Measurements from ENCODE around the gene VAPB.

GRCh38 chr20:58389324-58389967 lies 417 bp downstream of the VAPB start:
- peak in 1 of 4 experiments; percentile 2 for TF ChIP-seq CTCF (IDR thresholded peaks at IDR 0.05)
- TF ChIP-seq POLR2A (IDR thresholded peaks at IDR 0.05): no peak
